ENCODE results near the gene TPTE2.
"Not testable (repeated sequence)": the region's sequence is repeated elsewhere in the genome, so short reads cannot be mapped to it uniquely, and the experiment has no call there.

Gene TPTE2

GRCh38 chr13:19575230-19575629 is 13.9 kb upstream of the TPTE2 start:
- Mint-ChIP-seq H3K27me3 (ENCODE audit: low read depth) (no peaks in the 10 kb centered on the region), H3K9me3 (peaks cover 13% of the 10 kb centered on the region), H3K27ac (no peak overlapping the region), H3K4me1 (no peaks in the 10 kb centered on the region), H3K36me3 (ENCODE audit: low read depth) (no peaks in the 10 kb centered on the region), H3K4me3 (no peak overlapping the region)
- no peak for TF ChIP-seq CTCF (IDR thresholded peaks at IDR 0.05; ENCODE audit: unreplicated experiment in 3 of 3)

GRCh38 chr13:19573120-19573716 is 11.9 kb upstream of the TPTE2 start:
- Mint-ChIP-seq H3K4me1 (no peaks in the 10 kb centered on the region), H3K27me3 (ENCODE audit: low read depth) (no peaks in the 10 kb centered on the region), H3K9me3 (peaks cover 10% of the 10 kb centered on the region), H3K4me3 (no peak overlapping the region), H3K36me3 (ENCODE audit: low read depth) (no peaks in the 10 kb centered on the region), H3K27ac (no peak overlapping the region)
- no peak for TF ChIP-seq CTCF (IDR thresholded peaks at IDR 0.05; ENCODE audit: unreplicated experiment in 3 of 3)

GRCh38 chr13:19572280-19572679 is 10.9 kb upstream of the TPTE2 start:
- no peak for TF ChIP-seq CTCF (IDR thresholded peaks at IDR 0.05; ENCODE audit: unreplicated experiment in 3 of 3)
- Mint-ChIP-seq H3K27me3 (ENCODE audit: low read depth) (no peaks in the 10 kb centered on the region), H3K36me3 (ENCODE audit: low read depth) (no peaks in the 10 kb centered on the region), H3K4me1 (peaks cover 5% of the 10 kb centered on the region), H3K27ac (no peak overlapping the region), H3K9me3 (peaks cover 10% of the 10 kb centered on the region), H3K4me3 (no peak overlapping the region)

GRCh38 chr13:19567820-19568534 is 6.6 kb upstream of the TPTE2 start:
- Mint-ChIP-seq H3K9me3 (peaks cover 11% of the 10 kb centered on the region), H3K27me3 (ENCODE audit: low read depth) (no peaks in the 10 kb centered on the region), H3K4me3 (no peak overlapping the region), H3K27ac (no peak overlapping the region), H3K4me1 (peaks cover 5% of the 10 kb centered on the region), H3K36me3 (ENCODE audit: low read depth) (no peaks in the 10 kb centered on the region)
- no peak for TF ChIP-seq CTCF (IDR thresholded peaks at IDR 0.05; ENCODE audit: unreplicated experiment in 3 of 3)

- H3K9me3 Mint-ChIP-seq = peaks cover 6% of the 10 kb centered on the region
- no peaks in the 10 kb centered on the region for H3K4me1 Mint-ChIP-seq
- H3K4me3 Mint-ChIP-seq = no peak overlapping the region
- TF ChIP-seq CTCF (IDR thresholded peaks at IDR 0.05; ENCODE audit: unreplicated experiment in 3 of 3) = no peak
- no peaks in the 10 kb centered on the region for H3K36me3 Mint-ChIP-seq (ENCODE audit: low read depth)
- H3K27me3 Mint-ChIP-seq (ENCODE audit: low read depth) = no peaks in the 10 kb centered on the region
- H3K27ac Mint-ChIP-seq = no peak overlapping the region
Measured at GRCh38 chr13:19561585-19561984, 253 bp upstream of the TPTE2 start.

- not testable (repeated sequence) for H3K27me3 Mint-ChIP-seq (ENCODE audit: low read depth); H3K4me3 Mint-ChIP-seq; H3K27ac Mint-ChIP-seq
Measured at GRCh38 chr13:19560672-19561071, 660 bp downstream of the TPTE2 start.

GRCh38 chr13:19559739-19560138 is 1.6 kb downstream of the TPTE2 start:
- not testable (repeated sequence) for H3K4me3 Mint-ChIP-seq; H3K27ac Mint-ChIP-seq; H3K9me3 Mint-ChIP-seq; H3K36me3 Mint-ChIP-seq (ENCODE audit: low read depth); H3K4me1 Mint-ChIP-seq; H3K27me3 Mint-ChIP-seq (ENCODE audit: low read depth)

More at GRCh38 chr13:19560672-19561071, 660 bp downstream of the TPTE2 start:
- H3K4me1 Mint-ChIP-seq; H3K9me3 Mint-ChIP-seq; H3K36me3 Mint-ChIP-seq (ENCODE audit: low read depth): not testable (repeated sequence)

GRCh38 chr13:19557287-19557686 is 4.0 kb downstream of the TPTE2 start:
- H3K4me1 Mint-ChIP-seq; H3K27me3 Mint-ChIP-seq (ENCODE audit: low read depth); H3K27ac Mint-ChIP-seq; H3K36me3 Mint-ChIP-seq (ENCODE audit: low read depth); H3K4me3 Mint-ChIP-seq; H3K9me3 Mint-ChIP-seq: not testable (repeated sequence)

GRCh38 chr13:19549245-19549644 is 12.1 kb downstream of the TPTE2 start:
- H3K27ac Mint-ChIP-seq; H3K4me1 Mint-ChIP-seq; H3K27me3 Mint-ChIP-seq (ENCODE audit: low read depth); H3K4me3 Mint-ChIP-seq; H3K36me3 Mint-ChIP-seq (ENCODE audit: low read depth); H3K9me3 Mint-ChIP-seq: not testable (repeated sequence)

- H3K4me3 Mint-ChIP-seq; H3K27me3 Mint-ChIP-seq (ENCODE audit: low read depth); H3K36me3 Mint-ChIP-seq (ENCODE audit: low read depth); H3K27ac Mint-ChIP-seq; H3K4me1 Mint-ChIP-seq: not testable (repeated sequence)
- H3K9me3 Mint-ChIP-seq = peaks cover 33% of the 10 kb centered on the region
Measured at GRCh38 chr13:19525634-19526033, 35.7 kb downstream of the TPTE2 start.
